ENCODE data around the gene RCAN3.

DNA sequence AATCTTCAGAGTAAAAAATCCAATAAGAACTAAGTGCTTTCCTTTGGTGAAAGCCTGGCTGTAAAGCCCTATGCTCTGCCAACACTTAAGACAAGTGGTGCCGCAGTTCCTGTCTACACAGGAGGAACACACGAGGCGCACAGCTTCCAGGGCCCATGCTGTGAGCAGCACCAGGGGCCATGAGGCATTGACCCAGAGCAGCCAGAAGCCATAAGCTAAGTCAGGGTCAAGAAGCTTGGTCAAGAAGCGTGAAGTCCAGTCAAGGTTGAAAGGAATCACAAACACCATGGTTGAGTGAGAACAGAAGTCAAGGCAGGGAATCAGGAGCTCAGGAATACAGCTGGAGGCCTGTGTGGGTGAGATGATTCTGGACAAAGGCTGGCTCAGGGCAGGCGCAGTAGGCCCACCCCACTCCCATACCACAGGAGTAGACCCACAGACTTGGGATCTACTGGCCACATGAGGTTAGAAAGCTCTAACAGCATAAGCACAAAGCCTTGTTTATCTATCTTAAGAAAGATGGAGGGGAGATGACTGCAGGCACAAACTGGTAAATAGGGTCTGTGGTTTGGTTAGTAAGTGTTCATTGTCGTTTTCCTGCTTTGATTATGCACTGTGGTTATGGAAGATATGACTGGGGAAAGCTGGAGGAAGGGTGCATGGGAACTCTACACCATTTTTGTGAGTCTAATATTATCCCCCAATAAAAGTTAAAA is 42.9 kb upstream of the RCAN3 start:
- TF ChIP-seq CTCF (conservative IDR thresholded peaks at IDR 0.05) (no peak), EZH2 (IDR thresholded peaks at IDR 0.05; ENCODE audit: low read depth) (no peak)
